Activated CD8-positive, alpha-beta memory T cell treated with anti-CD3 and anti-CD28 coated beads for 24 hours (primary cell): Measurements from ENCODE around the gene RPS19.

Experiments
- DNase-seq: peaks from one replicate; pipeline ENCODE4 v3.0.0-alpha.2; 2020

The RPS19 gene

DNA sequence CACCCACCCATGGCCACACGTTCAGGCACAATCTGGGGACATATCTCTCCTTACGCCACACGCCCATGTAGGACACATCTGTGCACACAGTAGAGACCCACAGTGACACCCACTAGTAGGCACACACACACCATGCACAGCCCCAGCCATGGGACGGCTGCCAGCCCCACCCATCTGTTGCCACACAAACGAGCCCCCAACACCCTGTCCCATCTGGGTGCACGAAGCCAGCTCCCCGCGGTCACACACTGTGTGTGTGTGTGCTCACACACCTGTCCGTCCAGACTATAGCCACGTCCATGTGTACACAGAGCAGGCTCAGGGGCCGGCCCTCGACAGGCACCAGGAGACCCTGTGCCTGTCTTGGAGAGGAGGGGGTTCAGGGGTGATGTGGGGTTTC, 57.6 kb downstream of the RPS19 start:
- no peak for DNase-seq

DNA sequence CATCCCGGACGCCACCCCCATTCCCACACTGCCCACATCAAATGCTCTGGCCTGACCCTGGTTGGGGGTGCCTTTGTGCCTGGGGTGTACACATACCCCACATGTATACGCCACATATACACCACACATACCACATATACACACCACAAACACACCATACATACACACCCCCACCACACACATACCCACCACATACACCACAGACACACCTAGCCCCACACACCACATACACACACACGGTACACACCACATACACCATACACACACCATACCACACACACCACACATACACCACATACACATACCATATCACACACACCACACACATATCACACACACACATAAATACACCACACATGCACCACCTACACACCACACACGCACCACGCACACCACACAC, 58.0 kb downstream of the RPS19 start:
- DNase-seq: no peak

DNA sequence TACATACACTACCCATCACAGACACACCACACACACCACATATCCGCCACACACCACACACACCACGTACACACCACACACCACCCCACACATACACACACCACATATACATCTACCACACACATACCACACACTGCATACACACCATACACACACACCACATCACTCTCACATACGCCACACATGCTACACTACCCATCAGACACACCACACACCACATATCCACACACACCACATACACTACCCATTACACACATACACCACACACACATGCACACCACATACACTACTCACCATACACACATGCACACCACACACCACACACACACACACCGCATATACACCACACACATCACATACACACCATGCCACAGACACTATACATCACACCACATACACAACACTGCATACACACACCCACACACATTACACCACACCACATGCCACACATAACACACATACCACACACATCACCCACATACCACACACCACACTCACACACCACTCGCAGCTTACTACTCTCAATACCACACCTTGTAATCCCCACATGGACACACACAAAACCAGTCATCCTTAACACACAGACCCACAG, 58.7 kb downstream of the RPS19 start:
- DNase-seq: no peak

DNA sequence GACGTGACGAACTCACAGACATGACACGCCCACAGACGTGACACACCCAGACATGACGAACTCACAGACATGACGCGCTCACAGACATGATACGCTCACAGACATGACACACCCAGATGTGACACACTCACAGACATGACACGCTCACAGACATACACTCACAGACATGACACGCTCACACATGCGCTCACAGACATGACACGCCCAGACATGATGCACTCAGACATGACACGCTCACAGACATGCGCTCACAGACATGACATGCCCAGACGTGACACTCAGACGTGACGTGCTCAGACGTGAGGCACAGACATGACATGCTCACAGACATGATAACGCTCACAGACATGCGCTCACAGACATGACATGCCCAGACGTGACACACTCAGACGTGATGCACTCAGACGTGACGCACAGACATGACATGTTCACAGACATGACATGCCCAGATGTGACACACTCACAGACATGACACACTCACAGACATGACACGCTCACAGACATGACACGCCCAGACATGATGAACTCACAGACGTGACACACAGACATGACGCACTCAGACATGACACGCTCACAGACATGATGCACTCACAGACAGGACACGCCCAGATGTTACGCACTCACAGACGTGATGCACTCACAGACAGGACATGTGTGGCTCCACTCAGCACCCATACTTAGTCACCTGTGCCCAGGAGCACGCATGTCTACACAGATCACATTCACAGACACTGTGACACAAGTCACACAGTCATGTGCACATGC, 60.1 kb downstream of the RPS19 start:
- DNase-seq: no peak

DNA sequence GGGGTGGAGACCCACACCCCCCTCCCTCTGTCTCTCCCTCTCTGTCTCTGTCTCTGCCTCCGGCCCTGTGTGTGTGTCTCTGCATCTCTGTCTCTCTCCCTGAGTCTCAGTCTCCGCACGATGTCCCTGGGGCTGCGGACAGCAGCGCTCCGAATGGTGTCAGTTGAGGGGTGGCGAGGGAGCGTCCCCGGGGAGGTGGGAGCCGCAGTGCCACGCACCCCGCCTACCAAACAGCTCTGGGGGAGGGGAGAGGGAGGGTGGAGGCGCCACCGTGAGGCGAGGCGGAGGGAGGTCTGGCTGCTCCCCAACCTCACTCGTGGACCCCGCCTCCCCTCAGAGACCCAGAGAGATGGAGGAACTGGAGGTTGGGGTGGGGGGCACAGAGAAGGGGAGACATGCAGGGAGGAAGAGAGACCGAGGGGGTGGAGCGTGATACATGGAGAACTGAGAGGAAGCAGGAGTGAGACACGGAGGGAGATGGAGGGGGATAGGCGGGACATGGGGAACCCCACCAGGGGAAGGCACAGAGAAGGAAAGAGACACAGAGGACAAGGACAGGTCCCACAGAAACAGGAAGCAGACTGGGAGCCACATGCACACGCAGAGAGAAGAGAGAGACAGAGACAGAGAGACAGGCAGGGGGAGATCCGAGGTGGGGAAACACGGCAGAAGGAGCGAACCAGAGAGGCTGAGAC, 61.0 kb downstream of the RPS19 start:
- DNase-seq: no peak

DNA sequence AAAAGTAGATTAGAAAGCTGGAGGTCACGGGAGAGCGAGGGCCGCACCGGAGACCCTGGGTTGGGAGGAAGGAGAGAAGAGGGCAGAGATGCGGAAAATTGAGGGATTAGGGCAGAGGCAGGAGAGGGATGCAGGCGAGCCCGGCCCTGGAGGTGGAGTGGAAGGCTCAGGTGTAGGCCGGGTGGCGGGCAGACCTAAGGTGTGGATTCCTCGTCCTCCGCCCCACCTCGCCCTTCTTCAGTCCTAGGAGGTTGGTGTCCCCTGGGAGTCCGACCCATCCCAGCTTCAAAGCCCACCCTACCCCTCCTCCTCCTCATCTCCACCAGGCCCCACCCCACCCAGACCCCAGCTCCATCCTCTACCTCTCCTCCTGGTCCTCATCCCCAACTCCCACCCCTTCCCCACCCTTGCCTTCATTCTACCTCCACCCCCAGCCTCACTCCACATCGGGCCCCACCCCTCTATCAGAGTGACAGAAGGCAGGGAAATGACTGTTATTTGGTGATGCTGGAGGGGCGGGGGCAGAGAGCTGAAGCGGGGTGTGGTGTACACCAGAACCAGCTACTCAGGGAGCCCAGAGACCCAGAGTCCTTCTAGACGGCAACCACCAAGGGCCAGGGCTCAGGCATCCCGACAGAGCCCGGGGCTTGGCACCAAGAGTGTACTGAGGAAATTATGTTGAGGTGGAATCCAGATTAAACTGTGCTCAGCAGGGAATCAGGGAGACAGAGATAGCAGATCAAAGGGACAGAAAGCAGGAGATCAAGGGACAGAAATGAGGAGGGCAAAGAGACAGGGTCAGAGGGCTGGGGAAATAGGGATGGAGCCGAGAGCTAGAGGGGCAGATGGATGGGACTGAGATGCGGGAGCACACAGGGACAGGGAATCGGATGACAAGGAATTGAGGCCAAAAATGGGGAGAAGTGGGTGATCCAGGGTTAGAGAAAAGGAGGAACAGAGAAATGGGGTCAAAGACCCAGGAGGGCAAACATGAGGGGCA, 61.8 kb downstream of the RPS19 start:
- no peak for DNase-seq
